Stimulated activated CD8-positive, alpha-beta memory T cell treated with anti-CD3 and anti-CD28 coated beads, Interleukin-12 subunit alpha, Interleukin-12 subunit beta, amount 100 ng/mL, for 4 hours (primary cell): Measurements from ENCODE around the gene C11orf97.
"Not testable (repeated sequence)": the region's sequence is repeated elsewhere in the genome, so short reads cannot be mapped to it uniquely, and the experiment has no call there.

ENCODE experiments used
- DNase-seq: peaks from one replicate; pipeline ENCODE4 v3.0.0-alpha.2; 2020; ENCODE audit warnings: low read depth

The C11orf97 gene

DNA sequence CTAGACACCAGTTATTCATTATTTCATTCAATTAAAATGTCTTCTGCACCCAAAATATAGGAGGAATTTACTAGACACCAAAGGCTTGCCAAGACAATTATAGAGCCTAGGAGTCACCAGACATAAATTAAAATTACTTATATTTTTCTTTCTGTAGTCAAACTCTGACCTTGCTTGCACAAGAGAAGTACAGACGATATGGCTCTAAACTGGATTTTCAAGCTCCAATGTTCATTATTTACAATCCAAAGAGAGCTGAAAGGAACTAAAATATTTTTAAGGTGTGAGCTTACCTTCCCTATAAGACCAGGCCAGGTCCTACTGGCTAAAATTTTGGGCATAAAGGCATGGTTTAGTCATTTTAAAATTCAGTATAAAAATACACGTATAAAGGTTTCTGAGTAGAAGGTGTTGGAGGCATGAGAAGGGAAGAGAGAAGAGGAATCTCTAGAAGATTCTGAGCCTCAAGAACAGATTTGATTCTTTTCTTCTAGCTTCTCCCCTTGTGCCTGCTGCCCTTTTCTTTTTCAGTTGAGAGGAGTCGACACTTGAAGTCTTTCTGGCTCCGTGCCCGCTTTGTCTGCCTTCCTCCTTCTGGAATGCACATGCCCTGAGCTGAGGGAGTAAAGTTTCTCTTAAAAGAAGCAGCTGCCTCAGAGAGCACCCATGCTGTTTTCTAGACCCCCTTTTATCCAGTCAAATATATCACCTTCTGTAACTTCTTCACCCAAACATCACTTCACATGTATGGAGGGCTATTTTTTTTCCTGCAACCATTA, 13.5 kb downstream of the C11orf97 start:
- DNase-seq, result no peak

DNA sequence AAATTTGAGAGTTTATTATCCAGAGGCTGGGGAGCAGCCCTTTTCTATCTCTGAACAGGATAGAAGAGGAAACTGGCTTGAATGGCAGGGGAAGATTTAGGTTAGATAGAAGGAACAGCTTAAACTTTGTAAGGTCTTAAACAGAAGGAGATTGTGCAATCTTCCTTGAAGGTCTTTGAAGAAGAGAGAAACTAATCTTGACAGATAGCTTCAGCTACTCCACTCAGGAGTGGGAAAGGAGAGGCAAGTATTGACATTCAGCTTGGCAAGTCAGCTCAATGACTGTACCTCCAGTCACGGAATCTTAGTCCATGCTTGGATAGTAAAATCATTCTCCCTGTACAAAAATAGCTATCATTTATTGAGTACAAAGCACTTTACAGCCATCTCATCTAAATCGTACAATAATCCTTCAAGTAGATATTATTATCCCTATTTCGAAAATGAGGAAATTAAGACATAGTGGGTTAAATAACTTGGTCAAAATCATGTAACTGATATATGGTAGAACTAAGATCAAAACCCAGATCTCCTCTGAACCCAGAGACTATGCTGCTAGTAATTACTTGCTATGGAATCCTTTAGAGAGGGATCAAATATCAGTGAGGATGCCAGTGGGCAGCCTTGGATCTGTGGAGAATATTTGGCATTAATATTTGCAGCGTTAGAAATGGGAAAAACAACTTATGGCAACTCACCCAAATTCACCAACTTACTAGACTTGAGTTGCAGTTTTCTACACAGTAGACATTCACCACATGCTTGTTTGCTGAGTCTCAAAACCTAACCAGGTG, 14.6 kb downstream of the C11orf97 start:
- DNase-seq, result no peak

DNA sequence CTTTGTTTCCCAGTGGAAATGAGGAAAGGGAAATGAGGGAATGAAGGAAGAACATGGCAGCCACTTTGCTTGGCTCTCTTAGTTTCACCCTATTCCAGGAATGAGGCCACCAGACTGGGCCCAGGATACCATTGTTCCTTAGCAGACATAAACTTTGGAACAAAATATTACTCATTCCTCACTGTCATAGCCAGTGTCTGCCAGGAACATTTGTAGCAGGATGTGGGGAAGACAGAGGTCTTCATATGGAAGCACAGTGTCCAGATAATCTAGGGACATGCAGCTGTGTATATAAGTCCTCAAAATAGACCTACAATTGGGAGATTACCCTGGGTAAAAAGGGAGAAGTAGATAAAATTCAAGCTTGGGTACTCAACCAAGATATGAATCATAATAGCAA, 16.3 kb downstream of the C11orf97 start:
- DNase-seq, result no peak

DNA sequence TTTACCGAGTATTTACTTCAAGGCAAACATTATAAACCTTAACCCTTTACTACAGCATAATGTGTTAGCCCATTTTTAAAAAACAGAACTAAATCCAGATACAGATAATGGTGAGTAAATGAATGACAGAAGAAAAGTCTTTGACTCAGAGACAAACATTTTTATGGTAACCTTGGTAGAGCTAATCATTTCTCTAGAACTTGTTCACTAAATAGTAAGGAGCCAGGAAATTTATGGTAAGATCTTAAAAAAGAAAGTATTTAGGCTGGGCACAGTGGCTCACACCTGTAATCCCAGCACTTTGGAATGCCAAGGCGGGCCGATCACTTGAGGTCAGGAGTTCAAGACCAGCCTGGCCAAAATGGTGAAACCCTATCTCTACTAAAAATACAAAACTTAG, 19.9 kb downstream of the C11orf97 start:
- no peak for DNase-seq

DNA sequence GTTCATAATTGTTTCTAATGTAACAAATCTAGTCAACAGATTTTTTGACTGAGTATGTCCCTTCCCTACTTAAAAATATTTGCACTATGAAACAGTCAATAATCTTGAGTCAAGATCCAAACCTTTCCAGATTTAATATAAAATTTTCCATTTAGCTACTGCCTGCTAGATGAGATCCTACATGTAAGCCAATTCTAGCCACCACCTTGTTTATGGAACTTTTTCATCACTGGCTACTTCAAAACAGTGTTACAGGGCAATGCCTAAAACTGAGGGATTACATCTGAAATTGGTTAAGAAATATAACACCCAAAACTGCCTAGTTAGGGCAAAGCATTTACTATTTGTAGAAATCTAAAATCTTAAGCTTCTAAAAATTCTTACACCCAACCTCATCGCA, 20.9 kb downstream of the C11orf97 start:
- no peak for DNase-seq

DNA sequence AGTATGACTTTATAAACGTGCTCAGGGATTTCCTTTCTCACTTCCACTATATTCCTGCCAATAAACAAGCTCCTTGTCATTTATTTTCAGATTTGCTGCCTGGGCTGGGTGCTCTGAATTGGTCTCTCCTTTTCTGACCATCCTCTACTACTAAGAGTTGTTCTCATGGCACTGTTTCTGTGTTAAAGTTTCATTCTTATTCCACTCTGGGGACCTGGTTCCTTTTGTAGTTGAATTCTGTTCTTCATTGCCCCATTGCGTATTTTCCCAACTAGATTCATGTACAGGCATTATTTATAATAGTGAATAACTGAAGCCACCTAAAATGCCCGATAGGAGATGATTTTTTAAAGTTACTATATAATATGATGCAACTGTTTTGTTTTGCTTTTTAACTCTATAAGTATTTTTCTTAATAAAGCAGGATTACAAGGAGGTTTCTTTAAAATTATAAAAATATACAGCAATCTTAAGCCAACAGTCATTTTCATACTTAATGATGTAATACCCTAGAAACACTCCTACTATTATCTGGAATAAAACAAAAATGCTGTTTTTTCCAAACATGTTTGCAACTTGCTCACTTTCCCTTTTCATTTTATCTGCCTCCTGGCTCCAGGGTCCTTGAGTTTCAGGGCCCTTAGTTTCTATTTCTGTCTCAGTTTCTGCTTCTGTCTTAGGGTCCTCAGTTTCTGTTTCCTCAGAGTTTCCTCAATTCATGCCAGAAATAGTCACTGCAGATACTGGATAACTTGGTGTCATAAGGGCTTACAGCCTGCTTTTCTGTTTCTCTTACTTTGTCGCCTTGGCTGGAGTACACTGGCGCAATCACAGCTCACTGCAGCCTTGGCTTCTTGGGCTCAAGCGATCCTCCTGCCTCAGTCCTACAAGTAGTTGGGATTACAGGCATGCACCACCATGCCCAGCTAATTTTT, 21.7 kb downstream of the C11orf97 start:
- DNase-seq, result no peak

DNA sequence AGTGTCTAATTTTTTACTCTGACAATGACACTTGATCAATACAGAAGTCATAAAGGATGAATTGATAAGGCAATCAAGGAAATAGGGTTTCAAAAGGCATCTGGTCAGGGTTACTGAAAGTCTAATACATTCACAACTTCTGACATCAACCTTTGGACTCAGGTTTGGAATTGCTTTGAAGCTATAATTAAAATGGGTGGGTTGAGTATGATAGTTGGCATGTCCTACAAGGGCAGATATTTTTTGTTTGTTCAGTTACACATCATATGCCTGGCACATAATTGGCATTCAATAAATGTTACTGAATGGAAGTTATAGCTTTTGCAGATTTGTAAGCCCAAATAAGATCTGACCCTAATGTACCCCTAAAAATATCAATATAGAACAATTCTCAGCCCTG, 24.1 kb downstream of the C11orf97 start:
- no peak for DNase-seq

DNA sequence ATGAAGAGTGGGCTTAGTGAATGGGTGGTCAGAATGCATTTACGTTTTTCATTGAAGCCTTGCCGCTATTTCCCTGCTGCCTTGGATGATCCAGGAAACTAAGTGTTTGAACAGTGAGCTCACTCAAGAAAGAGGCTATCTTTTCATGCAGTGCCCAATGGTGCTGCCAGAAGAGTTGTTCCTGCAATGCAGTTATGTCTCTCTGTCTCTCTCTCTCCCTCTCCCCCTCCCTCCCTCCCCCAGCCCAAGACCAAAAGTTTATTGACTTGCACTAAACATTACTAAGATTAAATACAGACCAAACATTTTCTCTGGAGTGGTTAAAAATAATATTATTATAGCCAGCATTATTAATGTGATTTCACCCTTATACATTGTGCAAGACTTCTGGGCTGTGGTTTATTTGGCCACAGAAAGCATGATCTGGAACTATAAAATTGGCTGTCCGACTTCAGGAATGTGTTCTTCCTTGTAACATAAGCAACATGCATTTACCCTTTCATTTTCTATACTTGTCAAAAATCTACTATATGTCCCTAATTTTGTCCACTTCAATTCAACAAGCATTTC, 24.9 kb downstream of the C11orf97 start:
- DNase-seq, result no peak

DNA sequence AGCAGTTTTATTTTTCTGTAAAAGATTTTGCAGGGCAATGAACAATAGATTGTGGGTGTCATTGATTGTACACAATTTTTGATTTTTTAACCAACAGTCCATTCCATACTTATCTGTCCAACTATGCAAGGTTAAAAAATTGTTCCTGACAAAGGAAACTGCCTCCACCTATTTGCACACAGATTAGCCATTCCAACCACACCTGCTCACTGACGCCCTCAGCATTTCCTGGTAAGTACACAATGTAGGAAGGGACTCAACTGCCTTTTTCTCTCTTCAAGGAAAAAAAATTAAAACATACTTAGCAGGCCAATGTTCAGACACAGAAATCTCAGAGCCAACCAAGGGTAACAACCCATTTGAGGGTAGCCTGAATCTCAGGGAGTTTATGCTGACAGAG, 27.2 kb downstream of the C11orf97 start:
- no peak for DNase-seq

DNA sequence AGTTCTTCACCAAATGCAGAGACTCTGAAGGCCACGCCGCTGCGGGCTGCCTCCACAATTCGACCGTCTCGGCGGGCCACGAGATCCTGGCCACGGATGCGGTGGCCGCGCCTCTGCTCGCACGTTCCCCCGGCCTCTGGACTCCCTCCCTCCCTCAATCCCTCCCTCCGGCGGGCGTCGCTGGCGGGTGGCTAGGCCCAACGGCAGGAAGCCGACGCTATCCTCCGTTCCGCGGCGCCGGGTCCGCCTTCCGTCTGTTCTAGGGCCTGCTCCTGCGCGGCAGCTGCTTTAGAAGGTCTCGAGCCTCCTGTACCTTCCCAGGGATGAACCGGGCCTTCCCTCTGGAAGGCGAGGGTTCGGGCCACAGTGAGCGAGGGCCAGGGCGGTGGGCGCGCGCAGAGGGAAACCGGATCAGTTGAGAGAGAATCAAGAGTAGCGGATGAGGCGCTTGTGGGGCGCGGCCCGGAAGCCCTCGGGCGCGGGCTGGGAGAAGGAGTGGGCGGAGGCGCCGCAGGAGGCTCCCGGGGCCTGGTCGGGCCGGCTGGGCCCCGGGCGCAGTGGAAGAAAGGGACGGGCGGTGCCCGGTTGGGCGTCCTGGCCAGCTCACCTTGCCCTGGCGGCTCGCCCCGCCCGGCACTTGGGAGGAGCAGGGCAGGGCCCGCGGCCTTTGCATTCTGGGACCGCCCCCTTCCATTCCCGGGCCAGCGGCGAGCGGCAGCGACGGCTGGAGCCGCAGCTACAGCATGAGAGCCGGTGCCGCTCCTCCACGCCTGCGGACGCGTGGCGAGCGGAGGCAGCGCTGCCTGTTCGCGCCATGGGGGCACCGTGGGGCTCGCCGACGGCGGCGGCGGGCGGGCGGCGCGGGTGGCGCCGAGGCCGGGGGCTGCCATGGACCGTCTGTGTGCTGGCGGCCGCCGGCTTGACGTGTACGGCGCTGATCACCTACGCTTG, 31.7 kb downstream of the C11orf97 start, which contains the start of gene FUT4:
FUT4 (plus strand) TSS at position 227 of the 951 bp plus-strand sequence; CDS start at position 440, 213 bp downstream.
- DNase-seq, result peak; percentile 52

DNA sequence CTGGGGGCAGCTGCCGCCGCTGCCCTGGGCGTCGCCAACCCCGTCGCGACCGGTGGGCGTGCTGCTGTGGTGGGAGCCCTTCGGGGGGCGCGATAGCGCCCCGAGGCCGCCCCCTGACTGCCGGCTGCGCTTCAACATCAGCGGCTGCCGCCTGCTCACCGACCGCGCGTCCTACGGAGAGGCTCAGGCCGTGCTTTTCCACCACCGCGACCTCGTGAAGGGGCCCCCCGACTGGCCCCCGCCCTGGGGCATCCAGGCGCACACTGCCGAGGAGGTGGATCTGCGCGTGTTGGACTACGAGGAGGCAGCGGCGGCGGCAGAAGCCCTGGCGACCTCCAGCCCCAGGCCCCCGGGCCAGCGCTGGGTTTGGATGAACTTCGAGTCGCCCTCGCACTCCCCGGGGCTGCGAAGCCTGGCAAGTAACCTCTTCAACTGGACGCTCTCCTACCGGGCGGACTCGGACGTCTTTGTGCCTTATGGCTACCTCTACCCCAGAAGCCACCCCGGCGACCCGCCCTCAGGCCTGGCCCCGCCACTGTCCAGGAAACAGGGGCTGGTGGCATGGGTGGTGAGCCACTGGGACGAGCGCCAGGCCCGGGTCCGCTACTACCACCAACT, 32.5 kb downstream of the C11orf97 start:
- DNase-seq, result peak; percentile 34

DNA sequence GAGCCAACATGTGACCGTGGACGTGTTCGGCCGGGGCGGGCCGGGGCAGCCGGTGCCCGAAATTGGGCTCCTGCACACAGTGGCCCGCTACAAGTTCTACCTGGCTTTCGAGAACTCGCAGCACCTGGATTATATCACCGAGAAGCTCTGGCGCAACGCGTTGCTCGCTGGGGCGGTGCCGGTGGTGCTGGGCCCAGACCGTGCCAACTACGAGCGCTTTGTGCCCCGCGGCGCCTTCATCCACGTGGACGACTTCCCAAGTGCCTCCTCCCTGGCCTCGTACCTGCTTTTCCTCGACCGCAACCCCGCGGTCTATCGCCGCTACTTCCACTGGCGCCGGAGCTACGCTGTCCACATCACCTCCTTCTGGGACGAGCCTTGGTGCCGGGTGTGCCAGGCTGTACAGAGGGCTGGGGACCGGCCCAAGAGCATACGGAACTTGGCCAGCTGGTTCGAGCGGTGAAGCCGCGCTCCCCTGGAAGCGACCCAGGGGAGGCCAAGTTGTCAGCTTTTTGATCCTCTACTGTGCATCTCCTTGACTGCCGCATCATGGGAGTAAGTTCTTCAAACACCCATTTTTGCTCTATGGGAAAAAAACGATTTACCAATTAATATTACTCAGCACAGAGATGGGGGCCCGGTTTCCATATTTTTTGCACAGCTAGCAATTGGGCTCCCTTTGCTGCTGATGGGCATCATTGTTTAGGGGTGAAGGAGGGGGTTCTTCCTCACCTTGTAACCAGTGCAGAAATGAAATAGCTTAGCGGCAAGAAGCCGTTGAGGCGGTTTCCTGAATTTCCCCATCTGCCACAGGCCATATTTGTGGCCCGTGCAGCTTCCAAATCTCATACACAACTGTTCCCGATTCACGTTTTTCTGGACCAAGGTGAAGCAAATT, 33.3 kb downstream of the C11orf97 start:
- no peak for DNase-seq

DNA sequence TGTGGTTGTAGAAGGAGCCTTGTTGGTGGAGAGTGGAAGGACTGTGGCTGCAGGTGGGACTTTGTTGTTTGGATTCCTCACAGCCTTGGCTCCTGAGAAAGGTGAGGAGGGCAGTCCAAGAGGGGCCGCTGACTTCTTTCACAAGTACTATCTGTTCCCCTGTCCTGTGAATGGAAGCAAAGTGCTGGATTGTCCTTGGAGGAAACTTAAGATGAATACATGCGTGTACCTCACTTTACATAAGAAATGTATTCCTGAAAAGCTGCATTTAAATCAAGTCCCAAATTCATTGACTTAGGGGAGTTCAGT, 33.9 kb downstream of the C11orf97 start:
- DNase-seq, result no peak

DNA sequence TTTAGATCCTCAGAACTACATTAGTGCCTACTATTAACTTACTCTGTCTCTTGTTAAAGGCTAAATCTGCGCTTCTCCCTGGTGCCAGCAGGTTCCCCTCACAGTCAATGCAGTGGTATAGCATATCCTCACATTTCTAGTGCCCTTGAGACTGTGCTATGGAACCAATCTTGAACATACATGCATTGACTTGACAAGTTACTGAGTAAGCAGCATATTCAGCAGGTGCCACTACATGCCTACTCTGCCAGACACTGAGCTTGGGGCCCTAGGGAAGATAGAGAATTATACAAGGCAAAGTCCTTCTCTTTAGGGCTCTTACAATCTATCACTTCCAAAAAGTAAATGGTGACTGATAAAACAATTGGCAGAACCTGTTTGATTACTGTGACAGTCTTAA, 34.6 kb downstream of the C11orf97 start:
- no peak for DNase-seq

DNA sequence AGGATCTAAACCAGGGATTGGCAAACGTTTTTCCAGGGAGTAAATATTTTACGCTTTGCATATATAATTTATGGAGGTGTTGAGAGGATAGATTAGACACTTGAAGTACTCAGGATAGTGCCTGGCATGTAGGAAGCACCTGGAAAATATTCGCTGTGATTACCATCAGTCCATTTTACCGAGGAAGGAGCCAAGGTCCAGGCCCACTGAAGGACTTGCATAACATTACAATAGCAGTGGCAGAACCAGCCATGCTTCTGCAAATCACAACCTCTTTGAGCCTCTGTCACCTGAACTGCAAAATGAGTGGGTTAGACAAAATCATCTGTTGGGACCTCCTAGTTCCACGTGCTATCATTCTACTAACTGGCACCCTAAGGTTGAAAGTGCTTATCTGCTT, 36.9 kb downstream of the C11orf97 start:
- DNase-seq, result no peak

DNA sequence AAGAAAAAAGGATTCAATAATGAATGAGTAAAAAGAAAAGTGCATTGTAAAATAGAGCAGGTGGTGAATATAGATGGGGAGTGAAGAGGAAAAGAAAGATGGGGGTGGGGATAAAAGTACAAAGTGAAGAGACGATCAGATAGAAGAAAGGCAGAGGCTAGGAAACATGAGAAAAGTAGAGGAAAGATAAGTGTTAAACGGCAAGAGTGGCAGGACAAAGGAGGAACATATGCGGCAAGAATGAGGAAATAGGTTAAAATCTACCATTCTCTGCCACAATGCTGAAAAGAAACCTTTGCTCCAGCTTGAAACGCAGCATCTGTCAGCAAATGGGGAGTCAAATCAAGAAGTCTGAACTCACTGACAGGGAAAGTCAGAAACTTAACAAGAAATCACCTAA, 38.3 kb downstream of the C11orf97 start:
- no peak for DNase-seq

DNA sequence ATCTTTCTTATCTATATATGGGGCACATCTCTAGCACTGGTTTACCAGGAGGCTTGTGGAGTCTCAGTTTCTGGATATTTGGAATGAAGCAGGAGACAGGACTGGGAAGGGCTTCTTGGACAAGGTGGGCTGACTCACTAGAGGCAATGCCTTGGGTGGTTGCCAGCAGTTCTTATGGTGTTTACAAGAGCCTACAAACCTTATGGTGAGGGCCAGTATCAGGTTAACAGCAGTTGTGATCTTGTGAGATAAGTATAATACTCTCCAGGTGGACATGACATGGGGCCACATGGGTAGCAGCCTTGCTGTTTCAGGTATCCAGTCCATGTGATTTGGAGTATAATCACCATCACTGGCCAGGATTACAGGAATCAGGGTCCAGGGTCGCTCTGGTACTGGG, 41.7 kb downstream of the C11orf97 start:
- DNase-seq, result no peak

DNA sequence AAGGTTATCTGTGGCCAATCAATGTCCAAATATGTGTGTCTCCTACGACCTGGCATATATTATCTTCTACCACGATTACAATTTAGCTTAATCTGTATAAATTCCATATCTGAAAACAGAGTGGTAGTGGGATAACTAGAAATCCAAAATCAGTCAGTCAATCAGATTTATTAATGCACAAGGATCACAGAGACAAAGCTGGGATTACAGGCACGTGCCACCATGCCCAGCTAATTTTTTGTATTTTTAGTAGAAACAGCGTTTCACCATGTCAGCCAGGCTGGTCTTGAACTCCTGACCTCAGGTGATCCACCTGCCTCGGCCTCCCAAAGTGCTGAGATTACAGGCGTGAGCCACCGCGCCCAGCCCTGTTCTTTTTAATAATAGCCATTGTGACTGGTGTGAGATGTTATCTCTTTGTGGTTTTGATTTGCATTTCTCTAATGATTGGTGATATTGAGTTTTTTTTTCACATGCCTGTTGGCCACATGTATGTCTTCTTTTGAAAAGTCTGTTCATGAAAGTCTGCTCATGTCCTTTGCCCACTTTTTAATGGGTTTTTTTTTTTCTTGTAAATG, 43.6 kb downstream of the C11orf97 start:
- not testable (repeated sequence) for DNase-seq

DNA sequence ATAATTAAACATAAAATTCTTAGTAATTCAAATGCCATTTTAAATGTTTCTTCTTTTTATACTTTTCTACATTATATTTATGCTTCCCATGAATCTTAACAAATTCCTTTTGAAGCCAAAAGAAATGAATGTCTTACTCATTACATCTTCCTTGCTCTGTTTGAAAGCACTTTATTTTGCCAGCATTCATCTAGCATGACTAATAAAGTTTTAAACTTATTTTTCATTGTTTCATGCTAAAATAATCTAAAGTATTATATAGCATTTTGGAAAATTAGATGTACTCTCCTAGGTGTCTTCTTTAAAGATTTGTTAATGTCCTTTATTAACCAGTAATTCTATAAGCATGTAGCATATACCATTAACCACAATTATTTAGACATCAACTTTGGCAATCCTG, 45.2 kb downstream of the C11orf97 start:
- DNase-seq, result no peak
